ENCODE measurements around the gene ATP6V0D1.
"Not testable (repeated sequence)": the region's sequence is repeated elsewhere in the genome, so short reads cannot be mapped to it uniquely, and the experiment has no call there.

ATP6V0D1 gene

GRCh38 chr16:67499106-67499505, 18.1 kb upstream of the ATP6V0D1 start:
- DNase-seq = no peak

GRCh38 chr16:67490335-67491096, 9.6 kb upstream of the ATP6V0D1 start:
- no peak for DNase-seq

- DNase-seq = no peak
These were observed 8.6 kb upstream of the ATP6V0D1 start for GRCh38 chr16:67489401-67490083.

GRCh38 chr16:67487561-67487960, 6.6 kb upstream of the ATP6V0D1 start:
- not testable (repeated sequence) for DNase-seq

GRCh38 chr16:67486805-67487204, 5.8 kb upstream of the ATP6V0D1 start:
- DNase-seq = no peak

- no peak for DNase-seq
These were observed 3.0 kb upstream of the ATP6V0D1 start for GRCh38 chr16:67483731-67484525.

GRCh38 chr16:67483150-67483549, 2.2 kb upstream of the ATP6V0D1 start, which contains the start of gene AGRP:
AGRP (minus strand) TSS chr16:67483547; CDS start chr16:67483398, 149 bp downstream.
- DNase-seq = no peak

- no peak for DNase-seq
These were observed 1.4 kb upstream of the ATP6V0D1 start for GRCh38 chr16:67482233-67482924.

GRCh38 chr16:67481561-67482232, 740 bp upstream of the ATP6V0D1 start:
- DNase-seq = no peak

GRCh38 chr16:67477960-67478554, 2.9 kb downstream of the ATP6V0D1 start:
- no peak for DNase-seq

- no peak for DNase-seq
These were observed 6.2 kb downstream of the ATP6V0D1 start for GRCh38 chr16:67474551-67475455.

GRCh38 chr16:67471758-67472384, 9.1 kb downstream of the ATP6V0D1 start:
- no peak for DNase-seq

- peak; percentile 64 for DNase-seq
These were observed 10.6 kb downstream of the ATP6V0D1 start for GRCh38 chr16:67470359-67470758.

- DNase-seq = no peak
These were observed 12.2 kb downstream of the ATP6V0D1 start for GRCh38 chr16:67468731-67469130.

- no peak for DNase-seq
These were observed 14.4 kb downstream of the ATP6V0D1 start for GRCh38 chr16:67466581-67466980.

GRCh38 chr16:67464565-67464964, 16.4 kb downstream of the ATP6V0D1 start:
- no peak for DNase-seq

GRCh38 chr16:67463691-67464090, 17.3 kb downstream of the ATP6V0D1 start:
- no peak for DNase-seq

GRCh38 chr16:67463059-67463458, 17.9 kb downstream of the ATP6V0D1 start:
- no peak for DNase-seq

- no peak for DNase-seq
These were observed 18.7 kb downstream of the ATP6V0D1 start for GRCh38 chr16:67462279-67462655.

GRCh38 chr16:67461600-67462278, 19.2 kb downstream of the ATP6V0D1 start:
- DNase-seq = no peak

All from NCI-H510A (cell line).